Kidney (tissue), 14 donors: ENCODE measurements around the gene MOB3C. TPM values are rescaled to one million over a fixed set of nuclear protein-coding genes. Genes with fewer than 3 reads are reported as not detected.

Source experiments
- DNase-seq, 5 donors: peaks; one replicate each; pipeline ENCODE4 v3.0.0-alpha.2; 2013 to 2020
- FAIRE-seq: peaks from 2 replicates; lab custom pipeline; 2012; peaks lifted over from hg19 to GRCh38; lab: Jason Lieb, UNC
- H3K27ac ChIP-seq, 2 donors: one replicate each; pipeline ENCODE4 v1.7.0; 2013; ENCODE audit warnings: low read depth in 2 of 2, low read length in 2 of 2, inconsistent platforms in 1 of 2
- H3K27me3 ChIP-seq: one replicate; pipeline ENCODE4 v1.7.1; 2013; ENCODE audit warnings: low read length, inconsistent platforms; ENCODE audit not compliant: control insufficient read depth, insufficient read depth
- H3K36me3 ChIP-seq, 3 donors: one replicate each; pipeline versions ENCODE4 v1.7.0 to v1.7.1; 2013; ENCODE audit warnings: low read length in 3 of 3, control low read depth in 1 of 3, inconsistent platforms in 1 of 3; ENCODE audit not compliant: insufficient read depth in 3 of 3, control insufficient read depth in 2 of 3
- H3K4me1 ChIP-seq, 3 donors: one replicate each; pipeline versions ENCODE4 v1.7.0 to v1.7.1; 2013; ENCODE audit warnings: low read length in 3 of 3, inconsistent platforms in 1 of 3, low read depth in 1 of 3; ENCODE audit not compliant: control insufficient read depth in 2 of 3, insufficient read depth in 2 of 3
- H3K4me3 ChIP-seq, 3 donors: one replicate each; pipeline versions ENCODE4 v1.7.0 to v1.8.1; 2013; ENCODE audit warnings: low read length in 3 of 3, control low read depth in 1 of 3, inconsistent platforms in 1 of 3
- H3K9ac ChIP-seq, 3 donors: one replicate each; pipeline versions ENCODE4 v1.7.0 to v1.7.1; 2013; ENCODE audit warnings: low read length in 3 of 3, control low read depth in 1 of 3, inconsistent platforms in 1 of 3
- H3K9me3 ChIP-seq, 3 donors: one replicate each; pipeline versions ENCODE4 v1.7.0 to v1.7.1; 2013; ENCODE audit warnings: low read length in 3 of 3, control low read depth in 1 of 3, inconsistent platforms in 1 of 3; ENCODE audit not compliant: control insufficient read depth in 2 of 3, insufficient read depth in 1 of 3
- CTCF ChIP-seq: IDR thresholded peaks from 3 replicates; pipeline ENCODE4 v1.5.1; 2012; ENCODE audit warnings: mild to moderate bottlenecking, moderate library complexity, borderline replicate concordance; ENCODE audit not compliant: insufficient read depth; ENCODE audit errors: extremely low read depth
- intact Hi-C: fragments of 100-400 bp; cut with DNase I; formaldehyde crosslinking; loops from one replicate; pipeline ENCODE4 v1.11.1; 2022
- polyA plus RNA-seq: library from polyadenylated mRNA; stranded (reverse); fragments of 350-450 nt; fragmentation: Illumina TruSeq; extraction: RNeasy Lipid Tissue Mini Kit (QIAGEN cat#74804); gene quantifications from one replicate; pipeline ENCODE4 v1.2.3, GENCODE V29; 2014; ENCODE audit warnings: low read depth, low replicate concordance; ENCODE audit not compliant: insufficient read depth
- total RNA-seq: library from RNA; stranded (reverse); fragmentation: NEBNext Ultra II Directional; extraction: Animal tissue kit (Norgen Biotek cat#: 25700); gene quantifications from one replicate; pipeline ENCODE4 v1.2.1, GENCODE V29; 2021
- donor health status: control.
- donor health status: control.
- donor health status: control.
- donor health status: control.
- donor health status: control.
- donor health status: DM: yes; HTN: yes; CAD: no.
- donor health status: Normal renal cell carcinoma (clear cell type).

MOB3C gene
- total and polyA plus RNA-seq, 2 donors from 2014 or later, result 12.4 to 14.9 TPM

GRCh38 chr1:46603481-46603857 lies 13.1 kb downstream of the MOB3C start:
- Histone ChIP-seq H3K36me3 (peaks cover 3 to 4% (median 4%) of the 10 kb centered on the region in 3 donors), H3K27ac (peak overlapping the region in 1 of 2 donors; percentile 72), H3K9me3 (no peaks in the 10 kb centered on the region), H3K9ac (peak overlapping the region; percentile 65 to 93 (median 91)), H3K27me3 (no peaks in the 10 kb centered on the region), H3K4me3 (peak overlapping the region; percentile 80 to 91 (median 87)), H3K4me1 (peaks cover 0 to 11% (median 9%) of the 10 kb centered on the region in 3 donors)
- DNase-seq (no peak), FAIRE-seq (no peak)
- intact Hi-C loops, result no loop called here
- no peak for TF ChIP-seq CTCF

- FAIRE-seq (no peak), DNase-seq (no peak)
- Histone ChIP-seq H3K36me3 (no peaks in the 10 kb centered on the region), H3K4me3 (no peak overlapping the region), H3K27ac (no peak overlapping the region), H3K4me1 (peaks cover 0 to 11% (median 9%) of the 10 kb centered on the region in 3 donors), H3K9ac (no peak overlapping the region), H3K27me3 (no peaks in the 10 kb centered on the region), H3K9me3 (no peaks in the 10 kb centered on the region)
- intact Hi-C loops, result no loop called here
- TF ChIP-seq CTCF, result no peak
These were observed 15.2 kb downstream of the MOB3C start for GRCh38 chr1:46601257-46602007.

- Histone ChIP-seq H3K9me3 (no peaks in the 10 kb centered on the region), H3K4me1 (peaks cover 0 to 6% (median 4%) of the 10 kb centered on the region in 3 donors), H3K4me3 (no peak overlapping the region), H3K36me3 (no peaks in the 10 kb centered on the region), H3K27me3 (no peaks in the 10 kb centered on the region), H3K27ac (no peak overlapping the region), H3K9ac (no peak overlapping the region)
- no peak for FAIRE-seq
- intact Hi-C loops, result no loop called here
- TF ChIP-seq CTCF, result no peak
- no peak for DNase-seq
These were observed 17.3 kb downstream of the MOB3C start for GRCh38 chr1:46599059-46599970.
